Uterus (tissue), 2 donors: Measurements from ENCODE around the gene OPRL1.

Experiments used
- POLR2A ChIP-seq, 2 donors: fragments of 450-650 bp; IDR thresholded peaks; one replicate each; pipeline ENCODE4 v1.6.1; 2016; ENCODE audit warnings: antibody characterized with exemption in 2 of 2, mild to moderate bottlenecking in 1 of 2, moderate library complexity in 1 of 2
- TF ChIP-seq, protein P1 (sequence below), 4 experiments: fragments of 200-600 bp in 2 of 4; fragments of 450-650 bp in 2 of 4; sonication (generic) in 2 of 4; IDR thresholded peaks; one replicate each; pipeline ENCODE4 v1.5.1; 2016 to 2019; ENCODE audit warnings: antibody characterized with exemption in 4 of 4, mild to moderate bottlenecking in 2 of 4, moderate library complexity in 1 of 4

GRCh38 chr20:64077094-64077493 lies 2.8 kb upstream of the OPRL1 start:
- TF ChIP-seq, protein P1, sequence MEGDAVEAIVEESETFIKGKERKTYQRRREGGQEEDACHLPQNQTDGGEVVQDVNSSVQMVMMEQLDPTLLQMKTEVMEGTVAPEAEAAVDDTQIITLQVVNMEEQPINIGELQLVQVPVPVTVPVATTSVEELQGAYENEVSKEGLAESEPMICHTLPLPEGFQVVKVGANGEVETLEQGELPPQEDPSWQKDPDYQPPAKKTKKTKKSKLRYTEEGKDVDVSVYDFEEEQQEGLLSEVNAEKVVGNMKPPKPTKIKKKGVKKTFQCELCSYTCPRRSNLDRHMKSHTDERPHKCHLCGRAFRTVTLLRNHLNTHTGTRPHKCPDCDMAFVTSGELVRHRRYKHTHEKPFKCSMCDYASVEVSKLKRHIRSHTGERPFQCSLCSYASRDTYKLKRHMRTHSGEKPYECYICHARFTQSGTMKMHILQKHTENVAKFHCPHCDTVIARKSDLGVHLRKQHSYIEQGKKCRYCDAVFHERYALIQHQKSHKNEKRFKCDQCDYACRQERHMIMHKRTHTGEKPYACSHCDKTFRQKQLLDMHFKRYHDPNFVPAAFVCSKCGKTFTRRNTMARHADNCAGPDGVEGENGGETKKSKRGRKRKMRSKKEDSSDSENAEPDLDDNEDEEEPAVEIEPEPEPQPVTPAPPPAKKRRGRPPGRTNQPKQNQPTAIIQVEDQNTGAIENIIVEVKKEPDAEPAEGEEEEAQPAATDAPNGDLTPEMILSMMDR (IDR thresholded peaks at IDR 0.05) = no peak
- TF ChIP-seq POLR2A (IDR thresholded peaks at IDR 0.05) = no peak
